Hepatocyte (in vitro differentiated cells): ENCODE results near the gene GLT1D1.
"Not testable (repeated sequence)": the region's sequence is repeated elsewhere in the genome, so short reads cannot be mapped to it uniquely, and the experiment has no call there.

Experiments
- CTCF ChIP-seq: fragments of 200-600 bp; sonication (generic); IDR thresholded peaks from 2 replicates; pipeline ENCODE4 v1.5.1; 2016; ENCODE audit warnings: antibody characterized with exemption, mild to moderate bottlenecking; ENCODE audit not compliant: poor library complexity
- EZH2 ChIP-seq: fragments of 200-600 bp; sonication (generic); IDR thresholded peaks from 2 replicates; pipeline ENCODE4 v1.6.1; 2016; ENCODE audit warnings: antibody characterized with exemption, mild to moderate bottlenecking, borderline replicate concordance

- TF ChIP-seq EZH2, CTCF: not testable (repeated sequence)
These were observed 3.5 kb upstream of the GLT1D1 start for GRCh38 chr12:128849806-128850205.
